ENCODE data around the gene DNHD1. TPM values are rescaled to one million over a fixed set of nuclear protein-coding genes. Genes with fewer than 3 reads are reported as not detected.

Gene DNHD1
- 9.0 and 10.7 TPM in 2 replicates for total RNA-seq

GRCh38 chr11:6497069-6497839 lies at the start of gene DNHD1:
Gene DNHD1, plus strand, starts transcription at chr11:6497280. Its CDS starts 936 bp downstream, at chr11:6498216.

GRCh38 chr11:6473451-6474412 lies 23.3 kb upstream of the DNHD1 start, which contains the start of gene TRIM3:
Gene TRIM3, minus strand, starts transcription at chr11:6473941. Its CDS starts 8,246 bp downstream, at chr11:6465695.

GRCh38 chr11:6481012-6481923 lies 15.8 kb upstream of the DNHD1 start, which contains the start of the genes ARFIP2 and TIMM10B:
Gene ARFIP2, minus strand, starts transcription at chr11:6481331. Its CDS starts 910 bp downstream, at chr11:6480421.
Gene TIMM10B, plus strand, starts transcription at chr11:6481501. Its CDS starts 16 bp downstream, at chr11:6481517.

GRCh38 chr11:6603287-6604080 lies 106.4 kb downstream of the DNHD1 start, which contains the start of the genes ILK and RRP8:
Gene ILK, plus strand, starts transcription at chr11:6603774. Its CDS starts 498 bp downstream, at chr11:6604272.
Gene RRP8, minus strand, starts transcription at chr11:6603616. Its CDS starts 114 bp downstream, at chr11:6603502.

GRCh38 chr11:6612213-6613041 lies 115.3 kb downstream of the DNHD1 start, which contains the start of gene TAF10:
Gene TAF10, minus strand, starts transcription at chr11:6612216. Its CDS starts 27 bp downstream, at chr11:6612189.

GRCh38 chr11:6619004-6619745 lies 122.1 kb downstream of the DNHD1 start, which contains the start of gene TPP1:
Gene TPP1, minus strand, starts transcription at chr11:6619422. Its CDS starts 22 bp downstream, at chr11:6619400.

Other genes starting within 250 kb of the DNHD1 start
- gene CCKBR, start 237.4 kb upstream of the DNHD1 start, total RNA-seq: not detected in 2 replicates
- 53.3 and 111 TPM in 2 replicates for gene CAVIN3, start 176.8 kb upstream of the DNHD1 start, total RNA-seq
- gene SMPD1, start 106.8 kb upstream of the DNHD1 start, total RNA-seq: 91.4 and 111 TPM in 2 replicates
- gene APBB1, start 78.2 kb upstream of the DNHD1 start, total RNA-seq: 41.9 and 50.6 TPM in 2 replicates
- 0.78 and 0.92 TPM in 2 replicates for gene HPX, start 56.3 kb upstream of the DNHD1 start, total RNA-seq
- 40.8 and 53.7 TPM in 2 replicates for gene TRIM3, start 23.3 kb upstream of the DNHD1 start, total RNA-seq
- gene ARFIP2, start 15.9 kb upstream of the DNHD1 start, total RNA-seq: 49.1 and 51.6 TPM in 2 replicates
- 34.3 and 36.7 TPM in 2 replicates for gene TIMM10B, start 15.8 kb upstream of the DNHD1 start, total RNA-seq
- gene RRP8, start 106.3 kb downstream of the DNHD1 start, total RNA-seq: 10.7 and 12.5 TPM in 2 replicates
- 218 and 255 TPM in 2 replicates for gene ILK, start 106.5 kb downstream of the DNHD1 start, total RNA-seq
- gene TAF10, start 114.9 kb downstream of the DNHD1 start, total RNA-seq: 39.7 and 58.8 TPM in 2 replicates
- gene TPP1, start 122.1 kb downstream of the DNHD1 start, total RNA-seq: 294 and 429 TPM in 2 replicates
- gene DCHS1, start 158.5 kb downstream of the DNHD1 start, total RNA-seq: 6.6 and 52.4 TPM in 2 replicates
- 49.8 and 61.2 TPM in 2 replicates for gene MRPL17, start 186.1 kb downstream of the DNHD1 start, total RNA-seq

Measured in smooth muscle cell of the pulmonary artery (primary cell).